ENCODE measurements around the gene SEMA4B.

GRCh38 chr15:90210593-90210992 is 9.5 kb downstream of the SEMA4B start:
- TF ChIP-seq CTCF (IDR thresholded peaks at IDR 0.05) (no peak), POLR2A (IDR thresholded peaks at IDR 0.05) (no peak), POLR2AphosphoS5 (IDR thresholded peaks at IDR 0.05) (no peak)
